Stimulated activated CD4-positive, alpha-beta T cell treated with anti-CD3 and anti-CD28 coated beads, Interleukin-15, amount 100 ng/mL, for 48 hours (primary cell): ENCODE results near the gene AXL.
"Not testable (repeated sequence)": the region's sequence is repeated elsewhere in the genome, so short reads cannot be mapped to it uniquely, and the experiment has no call there.

ENCODE experiments used
- DNase-seq, 2 donors: peaks; one replicate each; pipeline ENCODE4 v3.0.0-alpha.2; 2020; ENCODE audit warnings: low read depth in 2 of 2

Gene AXL

GRCh38 chr19:41218615-41219507 is at the start of gene AXL:
Gene AXL, plus strand, starts transcription at chr19:41219223. Its CDS starts 170 bp downstream, at chr19:41219393.
- DNase-seq, result no peak

GRCh38 chr19:41172297-41173164 is 46.5 kb upstream of the AXL start:
- DNase-seq, result no peak

- no peak for DNase-seq
Observed at GRCh38 chr19:41174297-41174928, 44.6 kb upstream of the AXL start.

GRCh38 chr19:41175801-41176777 is 42.9 kb upstream of the AXL start:
- no peak for DNase-seq

GRCh38 chr19:41180173-41180572 is 38.9 kb upstream of the AXL start:
- DNase-seq, result not testable (repeated sequence)

- no peak for DNase-seq
Observed at GRCh38 chr19:41186971-41187883, 31.8 kb upstream of the AXL start.

GRCh38 chr19:41187884-41188279 is 31.1 kb upstream of the AXL start:
- DNase-seq, result no peak

GRCh38 chr19:41189425-41190065 is 29.5 kb upstream of the AXL start:
- DNase-seq, result no peak

GRCh38 chr19:41192574-41193429 is 26.2 kb upstream of the AXL start, which contains the start of gene CYP2S1:
Gene CYP2S1, plus strand, starts transcription at chr19:41193219. Its CDS starts 46 bp downstream, at chr19:41193265.
- DNase-seq, result no peak

- no peak for DNase-seq
Observed at GRCh38 chr19:41193430-41194156, 25.4 kb upstream of the AXL start.

- DNase-seq, result no peak
Observed at GRCh38 chr19:41194157-41194552, 24.9 kb upstream of the AXL start.

GRCh38 chr19:41195675-41196497 is 23.1 kb upstream of the AXL start:
- DNase-seq, result no peak

- DNase-seq, result no peak
Observed at GRCh38 chr19:41198559-41198958, 20.5 kb upstream of the AXL start.

GRCh38 chr19:41203371-41203770 is 15.7 kb upstream of the AXL start:
- no peak for DNase-seq

- DNase-seq, result peak; percentile 64 to 77
Observed at GRCh38 chr19:41204338-41204737, 14.7 kb upstream of the AXL start.

GRCh38 chr19:41205995-41206394 is 13.0 kb upstream of the AXL start:
- no peak for DNase-seq

- no peak for DNase-seq
Observed at GRCh38 chr19:41206456-41206855, 12.6 kb upstream of the AXL start.
